HepG2 (cell line): Measurements from ENCODE around the gene PEX13. TPM values are rescaled to one million over a fixed set of nuclear protein-coding genes. Genes with fewer than 3 reads are reported as not detected.

Experiments used
- CHD4 ChIP-seq: fragments of 200-600 bp; sonication (generic); IDR thresholded peaks from 2 replicates; pipeline ENCODE4 v1.7.0; 2017; ENCODE audit warnings: mild to moderate bottlenecking, low read length, borderline replicate concordance
- CREM ChIP-seq, 2 experiments: sonication (generic) in 1 of 2; formaldehyde crosslinking in 1 of 2; IDR thresholded peaks; 2 replicates each; pipeline versions ENCODE4 v1.4.0 to v1.6.1; 2016 to 2020; ENCODE audit warnings: antibody characterized with exemption in 1 of 2, mild to moderate bottlenecking in 1 of 2, missing genetic modification reagents in 1 of 2
- DNMT1 ChIP-seq: sonication (generic); formaldehyde crosslinking; IDR thresholded peaks from 2 replicates; pipeline ENCODE4 v1.5.1; 2020; ENCODE audit warnings: mild to moderate bottlenecking, missing genetic modification reagents
- GABPA ChIP-seq, 2 experiments: IDR thresholded peaks; 2 replicates each; pipeline ENCODE4 v1.6.1; 2011 to 2016; ENCODE audit warnings: low read depth in 2 of 2, low read length in 1 of 2, missing biosample characterization in 1 of 2, missing genetic modification characterization in 1 of 2
- RBAK ChIP-seq: sonication (generic); formaldehyde crosslinking; IDR thresholded peaks from 2 replicates; pipeline ENCODE4 v1.5.1; 2020; ENCODE audit warnings: mild to moderate bottlenecking, missing genetic modification reagents
- SNAPC2 ChIP-seq: sonication (generic); formaldehyde crosslinking; IDR thresholded peaks from 2 replicates; pipeline ENCODE4 v1.8.1; 2022; ENCODE audit warnings: mild to moderate bottlenecking, missing genetic modification reagents
- SP1 ChIP-seq, 2 experiments: fragments of 450-650 bp in 1 of 2; sonication (generic) in 1 of 2; formaldehyde crosslinking in 1 of 2; IDR thresholded peaks; 2 replicates each; pipeline versions ENCODE4 v1.4.0 to v1.6.1; 2016 to 2020; ENCODE audit warnings: missing genetic modification reagents in 1 of 2
- ZKSCAN8 ChIP-seq: IDR thresholded peaks from 2 replicates; pipeline ENCODE4 v1.6.1; 2016; ENCODE audit warnings: borderline replicate concordance, missing genetic modification reagents, missing compliant biosample characterization
- ZNF260 ChIP-seq: sonication (generic); formaldehyde crosslinking; IDR thresholded peaks from 2 replicates; pipeline ENCODE4 v1.4.0; 2020; ENCODE audit warnings: missing genetic modification reagents, low read depth, mild to moderate bottlenecking, borderline replicate concordance
- ZNF326 ChIP-seq: sonication (generic); formaldehyde crosslinking; IDR thresholded peaks from 2 replicates; pipeline ENCODE4 v1.4.0; 2020; ENCODE audit warnings: missing genetic modification reagents, borderline replicate concordance
- ZNF33A ChIP-seq: sonication (generic); formaldehyde crosslinking; IDR thresholded peaks from 2 replicates; pipeline ENCODE4 v1.5.1; 2020; ENCODE audit warnings: missing genetic modification reagents, mild to moderate bottlenecking, moderate library complexity, borderline replicate concordance
- ZNF354B ChIP-seq: sonication (generic); formaldehyde crosslinking; IDR thresholded peaks from 2 replicates; pipeline ENCODE4 v1.8.0; 2022; ENCODE audit warnings: mild to moderate bottlenecking, missing genetic modification reagents
- ZNF530 ChIP-seq: sonication (generic); formaldehyde crosslinking; IDR thresholded peaks from 2 replicates; pipeline ENCODE4 v1.5.0; 2020; ENCODE audit warnings: low read depth, mild to moderate bottlenecking, missing genetic modification reagents
- ZNF543 ChIP-seq: sonication (generic); formaldehyde crosslinking; IDR thresholded peaks from 2 replicates; pipeline ENCODE4 v1.4.0; 2020; ENCODE audit warnings: mild to moderate bottlenecking, missing genetic modification reagents
- ZNF766 ChIP-seq: sonication (generic); formaldehyde crosslinking; IDR thresholded peaks from 2 replicates; pipeline ENCODE4 v1.5.0; 2020; ENCODE audit warnings: missing genetic modification reagents, borderline replicate concordance
- ZNF841 ChIP-seq: sonication (generic); formaldehyde crosslinking; IDR thresholded peaks from 2 replicates; pipeline ENCODE4 v1.8.1; 2023; ENCODE audit warnings: missing genetic modification reagents, borderline replicate concordance
- polyA plus RNA-seq, 8 experiments: library from polyadenylated mRNA; depleted of rRNA in 3 of 8; stranded (reverse) in 7 of 8; unstranded in 1 of 8; fragments of >200 nt; fragmentation: Illumina TruSeq in 4 of 8; extraction: Trizol in 4 of 8; gene quantifications; 2 replicates each; pipeline versions ENCODE4 v1.2.1 to v1.2.3, GENCODE V29; 2011 to 2016; ENCODE audit warnings: low read depth in 4 of 8, missing spikeins in 1 of 8, mixed read lengths in 1 of 8; ENCODE audit not compliant: insufficient read depth in 1 of 8
- total RNA-seq, 5 experiments: library from RNA; depleted of rRNA; stranded (reverse); fragments of >200 nt; fragmentation: Illumina TruSeq; extraction: Trizol; gene quantifications; 2 replicates each; pipeline ENCODE4 v1.2.3, GENCODE V29; 2016; ENCODE audit warnings: low read depth in 1 of 5
- TF ChIP-seq, protein P1 (sequence below), 2 experiments: fragments of 450-650 bp in 1 of 2; sonication (generic) in 1 of 2; formaldehyde crosslinking; IDR thresholded peaks; 2 replicates each; pipeline versions ENCODE4 v1.5.0 to v1.8.0; 2020 to 2022; ENCODE audit warnings: mild to moderate bottlenecking in 1 of 2, missing genetic modification reagents in 1 of 2
- TF ChIP-seq, protein P2 (sequence below): sonication (generic); formaldehyde crosslinking; IDR thresholded peaks from 2 replicates; pipeline ENCODE4 v1.5.1; 2020; ENCODE audit warnings: mild to moderate bottlenecking, missing genetic modification reagents, moderate library complexity
- TF ChIP-seq, protein P3 (sequence below): sonication (generic); formaldehyde crosslinking; conservative IDR thresholded peaks from 2 replicates; pipeline ENCODE4 v1.5.0; 2020; ENCODE audit warnings: missing genetic modification reagents
- TF ChIP-seq, protein P4 (sequence below): sonication (generic); formaldehyde crosslinking; IDR thresholded peaks from 2 replicates; pipeline ENCODE4 v1.4.0; 2020; ENCODE audit warnings: low read depth, mild to moderate bottlenecking, missing genetic modification reagents
- TF ChIP-seq, protein P5 (sequence below): sonication (generic); formaldehyde crosslinking; IDR thresholded peaks from 2 replicates; pipeline ENCODE4 v1.4.0; 2020; ENCODE audit warnings: missing genetic modification reagents

Gene PEX13
- total and polyA plus RNA-seq, 2 of the 13 experiments (the other 11 are each of a cell fraction or from before 2014, with no cell fraction given), result 47.9 to 75.9 TPM

DNA sequence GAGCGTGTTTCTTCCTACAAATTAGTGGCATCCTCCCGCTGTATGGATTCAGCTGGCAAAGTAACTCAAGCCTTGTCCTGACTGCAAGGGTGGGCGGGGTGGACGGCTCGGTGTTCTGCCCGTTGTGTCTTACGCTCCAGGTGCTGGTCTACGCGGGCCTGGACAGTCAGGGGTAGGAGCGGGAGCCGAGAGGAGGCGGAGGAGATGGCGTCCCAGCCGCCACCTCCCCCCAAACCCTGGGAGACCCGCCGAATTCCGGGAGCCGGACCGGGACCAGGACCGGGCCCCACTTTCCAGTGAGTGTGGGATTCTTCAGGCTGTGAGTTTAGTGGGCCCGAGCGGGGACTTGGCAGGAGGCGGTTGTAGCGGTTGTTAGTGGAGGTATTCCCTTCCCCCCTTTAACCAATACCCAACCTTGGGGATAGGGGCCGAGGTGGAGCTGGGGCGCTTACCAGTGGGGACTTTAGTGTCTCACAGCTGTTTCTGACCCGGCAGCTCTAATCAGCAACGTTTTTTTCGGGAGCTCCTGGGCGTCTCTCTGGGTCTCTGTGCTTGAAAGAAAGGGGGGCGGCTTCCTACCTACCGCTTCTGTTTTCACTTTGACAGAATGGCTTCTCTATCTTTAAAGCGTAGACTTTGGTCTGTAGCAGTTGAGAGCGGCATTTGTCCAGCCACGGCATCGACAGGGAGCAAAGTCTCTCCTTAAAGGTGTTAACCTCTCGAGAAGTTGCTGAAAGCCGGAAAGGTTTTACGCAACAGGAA is at the start of gene PEX13, which contains the start of gene PUS10 (continued):
- TF ChIP-seq RBAK (CRISPR knock-in tag) (peak; percentile 69; the same call in 1 of the 2 replicates), ZNF766 (CRISPR knock-in tag) (peak; percentile 87; the same call in 1 of the 2 replicates), ZNF530 (0 out of 2 replicates have a peak, but pooled peaks have one; percentile 77), SNAPC2 (CRISPR knock-in tag) (peak; percentile 63; the same call in 1 of the 2 replicates), DNMT1 (CRISPR knock-in tag) (no peak; the same call in 1 of the 2 replicates), CHD4 (no peak), ZKSCAN8 (CRISPR knock-in tag) (no peak), GABPA (IDR thresholded peaks at IDR 0.05; ENCODE audit: low read depth, low read length) (no peak), GABPA (CRISPR knock-in tag; IDR thresholded peaks at IDR 0.05; ENCODE audit: low read depth) (peak; percentile 75; the same call in 1 of the 2 replicates), ZNF354B (peak; percentile 6; the same call in 1 of the 2 replicates), ZNF841 (CRISPR knock-in tag) (no peak), ZNF33A (no peak), ZNF543 (no peak; the same call in none of the 2 replicates), CREM (IDR thresholded peaks at IDR 0.05) (peak; percentile 86), CREM (CRISPR knock-in tag; IDR thresholded peaks at IDR 0.05) (no peak), ZNF260 (CRISPR knock-in tag) (no peak), ZNF326 (CRISPR knock-in tag) (no peak), SP1 (IDR thresholded peaks at IDR 0.05) (no peak), SP1 (CRISPR knock-in tag; IDR thresholded peaks at IDR 0.05) (peak; percentile 60; the same call in 1 of the 2 replicates)
- TF ChIP-seq, protein P1, sequence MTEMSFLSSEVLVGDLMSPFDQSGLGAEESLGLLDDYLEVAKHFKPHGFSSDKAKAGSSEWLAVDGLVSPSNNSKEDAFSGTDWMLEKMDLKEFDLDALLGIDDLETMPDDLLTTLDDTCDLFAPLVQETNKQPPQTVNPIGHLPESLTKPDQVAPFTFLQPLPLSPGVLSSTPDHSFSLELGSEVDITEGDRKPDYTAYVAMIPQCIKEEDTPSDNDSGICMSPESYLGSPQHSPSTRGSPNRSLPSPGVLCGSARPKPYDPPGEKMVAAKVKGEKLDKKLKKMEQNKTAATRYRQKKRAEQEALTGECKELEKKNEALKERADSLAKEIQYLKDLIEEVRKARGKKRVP (CRISPR knock-in tag; IDR thresholded peaks at IDR 0.05), result peak in 1 of 2 experiments; percentile 82; a peak in 2 of 4 replicates
- TF ChIP-seq, protein P2, sequence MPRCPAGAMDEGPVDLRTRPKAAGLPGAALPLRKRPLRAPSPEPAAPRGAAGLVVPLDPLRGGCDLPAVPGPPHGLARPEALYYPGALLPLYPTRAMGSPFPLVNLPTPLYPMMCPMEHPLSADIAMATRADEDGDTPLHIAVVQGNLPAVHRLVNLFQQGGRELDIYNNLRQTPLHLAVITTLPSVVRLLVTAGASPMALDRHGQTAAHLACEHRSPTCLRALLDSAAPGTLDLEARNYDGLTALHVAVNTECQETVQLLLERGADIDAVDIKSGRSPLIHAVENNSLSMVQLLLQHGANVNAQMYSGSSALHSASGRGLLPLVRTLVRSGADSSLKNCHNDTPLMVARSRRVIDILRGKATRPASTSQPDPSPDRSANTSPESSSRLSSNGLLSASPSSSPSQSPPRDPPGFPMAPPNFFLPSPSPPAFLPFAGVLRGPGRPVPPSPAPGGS, result peak; percentile 43; the same call in 1 of the 2 replicates
- TF ChIP-seq, protein P3, sequence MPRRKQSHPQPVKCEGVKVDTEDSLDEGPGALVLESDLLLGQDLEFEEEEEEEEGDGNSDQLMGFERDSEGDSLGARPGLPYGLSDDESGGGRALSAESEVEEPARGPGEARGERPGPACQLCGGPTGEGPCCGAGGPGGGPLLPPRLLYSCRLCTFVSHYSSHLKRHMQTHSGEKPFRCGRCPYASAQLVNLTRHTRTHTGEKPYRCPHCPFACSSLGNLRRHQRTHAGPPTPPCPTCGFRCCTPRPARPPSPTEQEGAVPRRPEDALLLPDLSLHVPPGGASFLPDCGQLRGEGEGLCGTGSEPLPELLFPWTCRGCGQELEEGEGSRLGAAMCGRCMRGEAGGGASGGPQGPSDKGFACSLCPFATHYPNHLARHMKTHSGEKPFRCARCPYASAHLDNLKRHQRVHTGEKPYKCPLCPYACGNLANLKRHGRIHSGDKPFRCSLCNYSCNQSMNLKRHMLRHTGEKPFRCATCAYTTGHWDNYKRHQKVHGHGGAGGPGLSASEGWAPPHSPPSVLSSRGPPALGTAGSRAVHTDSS, result 0 out of 2 replicates have a peak, but pooled peaks have one; percentile 73
- TF ChIP-seq, protein P4, sequence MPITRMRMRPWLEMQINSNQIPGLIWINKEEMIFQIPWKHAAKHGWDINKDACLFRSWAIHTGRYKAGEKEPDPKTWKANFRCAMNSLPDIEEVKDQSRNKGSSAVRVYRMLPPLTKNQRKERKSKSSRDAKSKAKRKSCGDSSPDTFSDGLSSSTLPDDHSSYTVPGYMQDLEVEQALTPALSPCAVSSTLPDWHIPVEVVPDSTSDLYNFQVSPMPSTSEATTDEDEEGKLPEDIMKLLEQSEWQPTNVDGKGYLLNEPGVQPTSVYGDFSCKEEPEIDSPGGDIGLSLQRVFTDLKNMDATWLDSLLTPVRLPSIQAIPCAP, result peak; percentile 14; the same call in 1 of the 2 replicates
- TF ChIP-seq, protein P5, sequence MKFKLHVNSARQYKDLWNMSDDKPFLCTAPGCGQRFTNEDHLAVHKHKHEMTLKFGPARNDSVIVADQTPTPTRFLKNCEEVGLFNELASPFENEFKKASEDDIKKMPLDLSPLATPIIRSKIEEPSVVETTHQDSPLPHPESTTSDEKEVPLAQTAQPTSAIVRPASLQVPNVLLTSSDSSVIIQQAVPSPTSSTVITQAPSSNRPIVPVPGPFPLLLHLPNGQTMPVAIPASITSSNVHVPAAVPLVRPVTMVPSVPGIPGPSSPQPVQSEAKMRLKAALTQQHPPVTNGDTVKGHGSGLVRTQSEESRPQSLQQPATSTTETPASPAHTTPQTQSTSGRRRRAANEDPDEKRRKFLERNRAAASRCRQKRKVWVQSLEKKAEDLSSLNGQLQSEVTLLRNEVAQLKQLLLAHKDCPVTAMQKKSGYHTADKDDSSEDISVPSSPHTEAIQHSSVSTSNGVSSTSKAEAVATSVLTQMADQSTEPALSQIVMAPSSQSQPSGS (CRISPR knock-in tag), result peak; percentile 91
